DOHH2 (cell line): ENCODE data around the gene TCF12.

Source experiments
- H3F3A ChIP-seq: fragments of 200-600 bp; sonication (generic), shearing (Covaris generic); 2 replicates; pipeline ENCODE4 v1.6.0; 2016; ENCODE audit warnings: antibody characterized with exemption, mild to moderate bottlenecking; ENCODE audit not compliant: control insufficient read depth, insufficient read depth
- H3K27ac ChIP-seq: fragments of 200-600 bp; sonication (generic); 2 replicates; pipeline ENCODE4 v1.5.1; 2014; ENCODE audit warnings: low read depth, mild to moderate bottlenecking, low read length, moderate library complexity
- H3K27me3 ChIP-seq: fragments of 200-600 bp; sonication (generic); 2 replicates; pipeline ENCODE4 v1.6.1; 2014; ENCODE audit warnings: mild to moderate bottlenecking, low read length, mixed read lengths; ENCODE audit not compliant: control insufficient read depth
- H3K36me3 ChIP-seq: fragments of 200-600 bp; sonication (generic); 2 replicates; pipeline ENCODE4 v1.6.1; 2014; ENCODE audit warnings: mild to moderate bottlenecking, low read length, moderate library complexity, mixed read lengths; ENCODE audit not compliant: control insufficient read depth
- H3K4me1 ChIP-seq: fragments of 200-600 bp; sonication (generic); 2 replicates; pipeline ENCODE4 v1.6.1; 2014; ENCODE audit warnings: mild to moderate bottlenecking, low read length, mixed read lengths; ENCODE audit not compliant: control insufficient read depth
- H3K4me2 ChIP-seq: fragments of 200-600 bp; sonication (generic); 2 replicates; pipeline ENCODE4 v1.6.0; 2014; ENCODE audit warnings: mild to moderate bottlenecking, low read length, moderate library complexity
- H3K4me3 ChIP-seq: fragments of 200-600 bp; sonication (generic); 2 replicates; pipeline ENCODE4 v1.5.1; 2014; ENCODE audit warnings: mild to moderate bottlenecking, low read length, mixed read lengths
- H3K79me2 ChIP-seq: fragments of 200-600 bp; sonication (generic); 2 replicates; pipeline ENCODE4 v1.6.1; 2014; ENCODE audit warnings: mild to moderate bottlenecking, low read length, mixed read lengths; ENCODE audit not compliant: control insufficient read depth
- H3K9me2 ChIP-seq: fragments of 200-600 bp; sonication (generic); replicated peaks from 2 replicates; pipeline ENCODE4 v1.6.1; 2014; ENCODE audit warnings: mild to moderate bottlenecking, low read length, mixed read lengths; ENCODE audit not compliant: control insufficient read depth
- H3K9me3 ChIP-seq: fragments of 200-600 bp; sonication (generic); 2 replicates; pipeline ENCODE4 v1.6.1; 2014; ENCODE audit warnings: antibody characterized with exemption, low read length, mixed read lengths; ENCODE audit not compliant: control insufficient read depth, insufficient read depth
- H4K20me1 ChIP-seq: fragments of 200-600 bp; sonication (generic); 2 replicates; pipeline ENCODE4 v1.6.0; 2014; ENCODE audit warnings: low read depth, mild to moderate bottlenecking, antibody characterized with exemption, low read length, moderate library complexity; ENCODE audit not compliant: control insufficient read depth, insufficient read depth
- CTCF ChIP-seq: fragments of 200-600 bp; sonication (generic); IDR thresholded peaks from one replicate; pipeline ENCODE4 v1.5.1; 2014; ENCODE audit warnings: antibody characterized with exemption, mild to moderate bottlenecking, low read depth, low read length; ENCODE audit not compliant: poor library complexity, severe bottlenecking
- EZH2phosphoT487 ChIP-seq: fragments of 200-600 bp; sonication (generic); IDR thresholded peaks from 2 replicates; pipeline ENCODE4 v1.6.1; 2017; ENCODE audit warnings: borderline replicate concordance, mild to moderate bottlenecking, antibody characterized with exemption, low read length, moderate library complexity, mixed read lengths

TCF12 gene

GRCh38 chr15:57086857-57087427, 168.5 kb downstream of the TCF12 start:
- TF ChIP-seq EZH2phosphoT487: no peak
- TF ChIP-seq CTCF: no peak
- H3K79me2 ChIP-seq: peaks cover 39% of the 10 kb centered on the region
- no peaks in the 10 kb centered on the region for H3K27me3 ChIP-seq
- H3K36me3 ChIP-seq: 0 out of 2 replicates have a peak, but pooled peaks cover 5% of the 10 kb centered on the region
- no peak overlapping the region for H3K27ac ChIP-seq
- H3K4me2 ChIP-seq: no peak overlapping the region
- no peak overlapping the region for H3K4me3 ChIP-seq
- no peaks in the 10 kb centered on the region for H3K9me2 ChIP-seq
- no peaks in the 10 kb centered on the region for H4K20me1 ChIP-seq
- no peaks in the 10 kb centered on the region for H3K4me1 ChIP-seq
- no peaks in the 10 kb centered on the region for H3F3A ChIP-seq
- no peaks in the 10 kb centered on the region for H3K9me3 ChIP-seq

GRCh38 chr15:57089815-57090495, 171.5 kb downstream of the TCF12 start:
- Histone ChIP-seq H3F3A (no peaks in the 10 kb centered on the region), H3K36me3 (peaks cover 22% of the 10 kb centered on the region), H3K4me3 (no peak overlapping the region), H3K4me2 (no peak overlapping the region), H4K20me1 (no peaks in the 10 kb centered on the region), H3K27me3 (no peaks in the 10 kb centered on the region), H3K27ac (no peak overlapping the region), H3K79me2 (peaks cover 28% of the 10 kb centered on the region), H3K4me1 (no peaks in the 10 kb centered on the region), H3K9me2 (no peaks in the 10 kb centered on the region), H3K9me3 (no peaks in the 10 kb centered on the region)
- TF ChIP-seq CTCF (no peak), EZH2phosphoT487 (no peak)

GRCh38 chr15:57090496-57090859, 172.0 kb downstream of the TCF12 start:
- Histone ChIP-seq H3K4me2 (no peak overlapping the region), H3F3A (no peaks in the 10 kb centered on the region), H3K9me3 (no peaks in the 10 kb centered on the region), H3K27me3 (no peaks in the 10 kb centered on the region), H3K4me3 (no peak overlapping the region), H4K20me1 (no peaks in the 10 kb centered on the region), H3K4me1 (no peaks in the 10 kb centered on the region), H3K79me2 (peaks cover 23% of the 10 kb centered on the region), H3K27ac (no peak overlapping the region), H3K36me3 (peaks cover 22% of the 10 kb centered on the region), H3K9me2 (no peaks in the 10 kb centered on the region)
- no peak for TF ChIP-seq CTCF
- no peak for TF ChIP-seq EZH2phosphoT487
